Heart left ventricle (tissue), 16 donors: Measurements from ENCODE around the gene WIPF3. TPM values are rescaled to one million over a fixed set of nuclear protein-coding genes. Genes with fewer than 3 reads are reported as not detected.

ENCODE experiments used
- ATAC-seq, 4 donors: fragments of 200-7000 bp; cut with Tn5 transposase; one replicate each; pipeline ENCODE4 v1.9.1; 2020 to 2022; ENCODE audit warnings: moderate library complexity in 4 of 4, mild to moderate bottlenecking in 3 of 4, moderate number of reproducible peaks in 1 of 4
- DNase-seq, 5 donors: peaks; one replicate each; pipeline ENCODE4 v3.0.0-alpha.2; 2020
- H3K27ac ChIP-seq, 12 donors: fragments of 200-600 bp; sonication (generic) in 4 of 12; one replicate each; pipeline versions ENCODE4 v1.5.0 to v1.8.0; 2016 to 2022; ENCODE audit warnings: mild to moderate bottlenecking in 2 of 12
- H3K27me3 ChIP-seq, 9 donors: fragments of 200-600 bp; sonication (generic) in 2 of 9; one replicate each; pipeline versions ENCODE4 v1.5.1 to v1.8.0; 2016 to 2022; ENCODE audit warnings: mild to moderate bottlenecking in 3 of 9
- H3K36me3 ChIP-seq, 9 donors: fragments of 200-600 bp; sonication (generic) in 2 of 9; one replicate each; pipeline versions ENCODE4 v1.5.0 to v1.8.0; 2018 to 2022; ENCODE audit warnings: mild to moderate bottlenecking in 2 of 9
- H3K4me1 ChIP-seq, 12 donors: fragments of 200-600 bp; sonication (generic) in 4 of 12; one replicate each; pipeline versions ENCODE4 v1.5.0 to v1.8.0; 2016 to 2022; ENCODE audit warnings: mild to moderate bottlenecking in 3 of 12
- H3K4me3 ChIP-seq, 12 donors: fragments of 200-600 bp; sonication (generic) in 4 of 12; one replicate each; pipeline versions ENCODE4 v1.5.0 to v1.8.0; 2017 to 2022; ENCODE audit warnings: mild to moderate bottlenecking in 9 of 12, moderate library complexity in 4 of 12
- H3K9me3 ChIP-seq, 12 donors: fragments of 200-600 bp; sonication (generic) in 4 of 12; one replicate each; pipeline versions ENCODE4 v1.5.0 to v1.8.0; 2016 to 2022; ENCODE audit warnings: mild to moderate bottlenecking in 1 of 12
- POLR2A ChIP-seq, 2 donors: fragments of 450-650 bp; IDR thresholded peaks; one replicate each; pipeline ENCODE4 v1.6.1; 2017; ENCODE audit warnings: antibody characterized with exemption in 2 of 2, mild to moderate bottlenecking in 2 of 2, moderate library complexity in 2 of 2
- WGBS, 4 donors: extraction: QIAGEN DNeasy Blood & Tissue Kit in 2 of 4; methylation state at CpG; one replicate each; pipeline versions ENCODE4 v1.1.5 to v1.1.7; 2013 to 2018; 5-methylcytosine and 5-hydroxymethylcytosine counted together
- intact Hi-C, 10 donors: fragments of 100-400 bp; cut with DNase I; formaldehyde crosslinking; loops; one replicate each; pipeline versions ENCODE4 v1.11.1 to v1.14.2; 2022
- polyA plus RNA-seq, 2 donors: library from polyadenylated mRNA; stranded (reverse); fragments of 200-250 nt; gene quantifications; one replicate each; pipeline ENCODE4 v1.2.3, GENCODE V29; 2013
- total RNA-seq, 9 donors: library from RNA; depleted of rRNA in 2 of 9; stranded (reverse); fragments of >200 nt in 2 of 9; fragmentation: NEBNext Ultra II Directional in 3 of 9; extraction: Animal tissue kit (Norgen Biotek cat#: 25700) in 3 of 9; gene quantifications; one replicate each; pipeline versions ENCODE4 v1.1.0 to v1.2.4, GENCODE V29; 2016 to 2023
- TF ChIP-seq, protein P1 (sequence below), 12 donors: fragments of 200-600 bp; sonication (generic) in 4 of 12; IDR thresholded peaks; one replicate each; pipeline versions ENCODE4 v1.5.0 to v1.8.0; 2018 to 2022; ENCODE audit warnings: antibody characterized with exemption in 12 of 12, mild to moderate bottlenecking in 5 of 12
- donor health status: ischemic (EF 13 %, LVEDD 7.1; RV severe dilation, severe dysfunction).
- donor health status: healthy with polysubstance abuse.
- donor health status: DM: no; HTN: yes; CAD: no.
- donor health status: DM: no; HTN: no; CAD: no.
- donor health status: ischemic (EF 25% LVEDD 6.9; RV normal size, moderate dysfunction).
- donor health status: ischemic (EF 25% LVEDD 5.7; RV mildly dilated, moderate dysfunction).
- donor health status: healthy.
- donor health status: DM: yes; HTN: yes; CAD: no.
- donor health status: ischemic (EF 35%, LVEDD 5.7; RV mildly dilated, moderate dysfunction).
- donor health status: nonischemic (EF 11% LVEDD 7.7; RV severe dilation, severe dysfunction).
- donor health status: DM: yes; HTN: yes; CAD: no.
- donor health status: PGD.
- donor health status: ischemic (EF 29% LVEDD 5.4; RV normal size, mild dysfunction).
- donor health status: nonischemic (EF 23%, LVEDD 6.1; RV moderate dilation, normal function).

The WIPF3 gene
- total and polyA plus RNA-seq, 11 donors = 1.2 to 16.5 (median 6.8) TPM

DNA sequence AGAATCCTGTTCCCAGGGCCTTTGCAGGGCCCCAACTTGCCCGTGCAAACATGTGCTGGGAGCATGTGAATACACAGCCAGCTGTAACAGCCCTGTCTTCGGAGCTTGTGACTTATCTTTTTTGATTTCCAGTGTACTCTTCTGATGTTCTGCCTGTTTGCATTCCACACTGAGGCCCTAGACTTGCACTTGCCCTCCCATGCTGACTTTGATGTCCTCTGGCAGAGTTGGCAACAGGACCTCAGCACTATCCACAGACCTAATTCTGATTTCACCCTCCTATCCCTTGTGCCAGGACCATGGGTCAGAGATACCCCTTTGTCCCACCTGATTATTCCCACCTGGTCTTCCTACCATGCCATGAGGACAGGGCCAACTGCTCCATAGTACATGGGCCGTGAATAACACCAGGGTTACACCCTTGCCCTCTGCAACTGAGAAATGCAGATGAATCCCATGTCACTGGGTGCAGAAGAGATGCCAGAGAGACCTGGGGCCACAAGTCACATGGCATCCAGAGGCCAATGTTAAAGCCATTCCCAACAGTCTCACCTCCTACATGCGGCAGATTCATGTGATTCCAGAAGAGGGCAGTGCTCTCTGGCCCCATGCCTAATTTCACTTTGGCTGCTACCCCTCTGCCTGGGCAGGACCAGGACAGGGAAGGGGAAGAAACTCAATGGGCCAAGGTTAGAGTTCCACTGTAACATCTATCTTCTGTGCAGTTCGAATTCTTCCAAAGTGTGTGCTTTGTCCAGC lies 140.3 kb downstream of the WIPF3 start:
- ATAC-seq (peak; percentile 40 to 82 (median 56)), DNase-seq (peak in 4 of 5 donors; percentile 37 to 52 (median 40))
- intact Hi-C loops = loop anchor here (2.0 to 10.0 kb wide), 4 partner anchors 108 to 118 kb away; no protein-coding TSS in a partner anchor
- Histone ChIP-seq H3K4me3 (no peak overlapping the region), H3K27ac (peak overlapping the region in 1 of 12 donors; percentile 9), H3K4me1 (peaks cover 0 to 11% (median 0%) of the 10 kb centered on the region in 12 donors), H3K27me3 (no peaks in the 10 kb centered on the region), H3K36me3 (peaks cover 0 to 70% (median 22%) of the 10 kb centered on the region in 9 donors), H3K9me3 (no peaks in the 10 kb centered on the region)
- no peak for TF ChIP-seq POLR2A (IDR thresholded peaks at IDR 0.05)
- TF ChIP-seq, protein P1, sequence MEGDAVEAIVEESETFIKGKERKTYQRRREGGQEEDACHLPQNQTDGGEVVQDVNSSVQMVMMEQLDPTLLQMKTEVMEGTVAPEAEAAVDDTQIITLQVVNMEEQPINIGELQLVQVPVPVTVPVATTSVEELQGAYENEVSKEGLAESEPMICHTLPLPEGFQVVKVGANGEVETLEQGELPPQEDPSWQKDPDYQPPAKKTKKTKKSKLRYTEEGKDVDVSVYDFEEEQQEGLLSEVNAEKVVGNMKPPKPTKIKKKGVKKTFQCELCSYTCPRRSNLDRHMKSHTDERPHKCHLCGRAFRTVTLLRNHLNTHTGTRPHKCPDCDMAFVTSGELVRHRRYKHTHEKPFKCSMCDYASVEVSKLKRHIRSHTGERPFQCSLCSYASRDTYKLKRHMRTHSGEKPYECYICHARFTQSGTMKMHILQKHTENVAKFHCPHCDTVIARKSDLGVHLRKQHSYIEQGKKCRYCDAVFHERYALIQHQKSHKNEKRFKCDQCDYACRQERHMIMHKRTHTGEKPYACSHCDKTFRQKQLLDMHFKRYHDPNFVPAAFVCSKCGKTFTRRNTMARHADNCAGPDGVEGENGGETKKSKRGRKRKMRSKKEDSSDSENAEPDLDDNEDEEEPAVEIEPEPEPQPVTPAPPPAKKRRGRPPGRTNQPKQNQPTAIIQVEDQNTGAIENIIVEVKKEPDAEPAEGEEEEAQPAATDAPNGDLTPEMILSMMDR (IDR thresholded peaks at IDR 0.05) = peak in 11 of 12 donors; percentile 12 to 54 (median 33)
- 64 to 80% (median 72%) methylated on average over 5 of the region's 5 CpGs for WGBS, 4 donors

DNA sequence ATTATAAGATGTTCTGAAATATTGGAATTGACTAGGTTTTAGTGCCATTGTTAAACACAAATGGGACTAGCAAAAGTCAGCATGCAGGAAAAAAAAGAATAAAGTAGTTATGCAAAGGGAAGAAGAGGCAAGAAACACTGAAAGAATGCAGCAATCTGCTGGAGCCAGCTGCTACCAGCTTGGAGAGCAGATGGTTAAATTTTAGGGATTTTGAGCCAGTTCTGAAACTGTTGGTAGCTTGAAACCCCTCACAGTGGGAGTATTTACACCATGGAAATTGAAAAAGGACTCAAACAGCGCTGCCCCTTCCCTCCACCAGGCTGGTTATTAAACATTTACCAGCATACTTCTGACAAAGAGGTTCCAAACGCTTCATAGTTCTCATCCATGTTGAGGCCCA lies 142.3 kb downstream of the WIPF3 start:
- DNase-seq (no peak), ATAC-seq (no peak)
- peaks cover 0 to 66% (median 22%) of the 10 kb centered on the region in 9 donors for H3K36me3 ChIP-seq
- no peaks in the 10 kb centered on the region for H3K9me3 ChIP-seq
- H3K4me3 ChIP-seq = no peak overlapping the region
- WGBS, 4 donors = 84 to 96% (median 89%) methylated on average over 2 of the region's 2 CpGs
- intact Hi-C loops = loop anchor here in 9 of 10 donors (5.0 to 10.0 kb wide), 3 partner anchors 106 to 116 kb away; no protein-coding TSS in a partner anchor
- H3K4me1 ChIP-seq = peaks cover 0 to 12% (median 2%) of the 10 kb centered on the region in 12 donors
- no peak for TF ChIP-seq POLR2A (IDR thresholded peaks at IDR 0.05)
- TF ChIP-seq, protein P1 (IDR thresholded peaks at IDR 0.05) = no peak
- H3K27ac ChIP-seq = no peak overlapping the region
- no peaks in the 10 kb centered on the region for H3K27me3 ChIP-seq

DNA sequence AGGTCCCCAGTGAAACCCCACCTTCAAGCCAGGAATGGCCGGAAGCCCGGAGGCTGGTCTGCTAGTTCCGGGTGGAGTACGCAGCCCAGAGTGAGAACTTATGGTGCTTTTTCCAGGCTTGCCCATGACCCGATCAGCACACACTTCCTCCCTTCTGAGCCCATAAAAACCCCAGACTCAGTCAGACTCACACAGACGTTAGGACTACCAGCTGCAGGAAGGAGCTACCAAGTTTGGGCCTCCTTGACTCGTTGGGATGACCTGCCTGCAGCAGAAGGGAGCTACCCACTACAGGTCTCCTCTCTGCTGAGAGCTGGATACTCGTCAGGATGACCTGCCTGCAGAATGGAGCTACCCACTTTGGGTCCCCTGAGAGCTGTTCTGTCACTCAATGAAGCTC lies 144.2 kb downstream of the WIPF3 start:
- Histone ChIP-seq H3K9me3 (no peaks in the 10 kb centered on the region), H3K4me3 (no peak overlapping the region), H3K27ac (no peak overlapping the region), H3K36me3 (peaks cover 0 to 59% (median 18%) of the 10 kb centered on the region in 9 donors), H3K27me3 (no peaks in the 10 kb centered on the region), H3K4me1 (peaks cover 0 to 25% (median 9%) of the 10 kb centered on the region in 12 donors)
- intact Hi-C loops = no loop called here
- TF ChIP-seq, protein P1 (IDR thresholded peaks at IDR 0.05) = no peak
- TF ChIP-seq POLR2A (IDR thresholded peaks at IDR 0.05) = no peak
- ATAC-seq (no peak), DNase-seq (no peak)
- 82 to 100% (median 96%) methylated on average over 2 to 8 of the region's 8 CpGs for whole genome bisulfite sequencing, 4 donors

DNA sequence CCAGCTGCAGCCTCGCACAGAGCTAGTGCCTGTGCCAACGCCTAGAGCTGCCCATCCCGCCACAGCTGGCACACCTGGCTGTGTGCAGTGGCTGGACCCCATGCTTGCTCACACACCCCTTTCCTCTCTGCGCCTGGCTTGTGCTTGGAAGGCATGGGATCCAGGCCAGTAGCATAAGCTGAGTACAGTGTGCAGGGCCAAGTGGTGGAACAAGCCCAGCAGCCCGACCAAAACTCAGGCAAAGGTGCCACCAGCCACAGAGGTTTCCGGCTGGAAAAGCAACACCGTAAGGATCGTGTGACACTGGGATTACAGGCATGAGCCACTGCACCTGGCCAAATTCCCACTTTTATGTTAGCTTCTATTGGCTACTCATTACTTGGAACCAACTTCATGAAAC lies 144.9 kb downstream of the WIPF3 start:
- Histone ChIP-seq H3K9me3 (no peaks in the 10 kb centered on the region), H3K36me3 (peaks cover 0 to 55% (median 18%) of the 10 kb centered on the region in 9 donors), H3K27me3 (no peaks in the 10 kb centered on the region), H3K4me3 (no peak overlapping the region), H3K27ac (no peak overlapping the region), H3K4me1 (peaks cover 0 to 32% (median 9%) of the 10 kb centered on the region in 12 donors)
- ATAC-seq (no peak), DNase-seq (no peak)
- TF ChIP-seq, protein P1 (IDR thresholded peaks at IDR 0.05) = no peak
- no peak for TF ChIP-seq POLR2A (IDR thresholded peaks at IDR 0.05)
- intact Hi-C loops = no loop called here
- 90 to 97% (median 95%) methylated on average over 4 to 8 of the region's 8 CpGs for WGBS, 4 donors
